K562 (cell line): ENCODE results near the gene VDAC1. TPM values are rescaled to one million over a fixed set of nuclear protein-coding genes. Genes with fewer than 3 reads are reported as not detected.
A peak's percentile ranks its signal among the peaks of the same experiment; 100 is the strongest.

Source experiments
- CCNT2 ChIP-seq: IDR thresholded peaks from 2 replicates; pipeline ENCODE4 v1.6.1; 2011; ENCODE audit warnings: borderline replicate concordance, low read depth, mild to moderate bottlenecking, moderate library complexity, mixed read lengths, low read length; ENCODE audit not compliant: insufficient read length; ENCODE audit errors: extremely low read depth
- CREM ChIP-seq: IDR thresholded peaks from 2 replicates; pipeline ENCODE4 v1.6.1; 2014; ENCODE audit warnings: antibody characterized with exemption, low read depth
- CTBP1 ChIP-seq: fragments of 450-650 bp; IDR thresholded peaks from 2 replicates; pipeline ENCODE4 v1.6.1; 2016; ENCODE audit warnings: borderline replicate concordance
- GABPA ChIP-seq: fragments of 200-800 bp; sonication (Bioruptor generic); conservative IDR thresholded peaks from 2 replicates; pipeline ENCODE4 v1.6.1; 2016; ENCODE audit warnings: low read depth, missing genetic modification characterization, missing compliant biosample characterization
- ILF3 ChIP-seq: fragments of 450-650 bp; IDR thresholded peaks from 2 replicates; pipeline ENCODE4 v1.6.1; 2018; ENCODE audit warnings: antibody characterized with exemption, mild to moderate bottlenecking, moderate library complexity, borderline replicate concordance
- NONO ChIP-seq, 2 experiments: fragments of 200-400 bp in 1 of 2; fragments of 450-650 bp in 1 of 2; formaldehyde crosslinking in 1 of 2; IDR thresholded peaks; 2 replicates each; pipeline ENCODE4 v1.6.1; 2017; ENCODE audit warnings: low read depth in 2 of 2, mild to moderate bottlenecking in 2 of 2, moderate library complexity in 2 of 2, low read length in 1 of 2
- NR2C2 ChIP-seq, 2 experiments: fragments of 200-800 bp in 1 of 2; sonication (Bioruptor generic) in 1 of 2; sonication (generic) in 1 of 2; formaldehyde crosslinking in 1 of 2; IDR thresholded peaks; 2 replicates each; pipeline versions ENCODE4 v1.6.1 to v1.8.0; 2016 to 2022; ENCODE audit warnings: mild to moderate bottlenecking in 1 of 2, missing compliant biosample characterization in 1 of 2, missing genetic modification characterization in 1 of 2, missing genetic modification reagents in 1 of 2
- SP1 ChIP-seq: sonication (generic); formaldehyde crosslinking; IDR thresholded peaks from 2 replicates; pipeline ENCODE4 v1.8.1; 2022; ENCODE audit warnings: mild to moderate bottlenecking, missing genetic modification reagents
- ZNF699 ChIP-seq: fragments of 250-450 bp; sonication (Bioruptor Pico); IDR thresholded peaks from 2 replicates; pipeline ENCODE4 v1.8.0; 2021; ENCODE audit warnings: mild to moderate bottlenecking, moderate library complexity; ENCODE audit not compliant: insufficient replicate concordance
- polyA plus RNA-seq, 8 experiments: library from polyadenylated mRNA; depleted of rRNA in 4 of 8; stranded (reverse) in 5 of 8; unstranded in 3 of 8; fragments of >200 nt; fragmentation: Nextera tagmentation in 2 of 8; fragmentation: Illumina TruSeq in 1 of 8; extraction: Ambion mirVana in 2 of 8; extraction: Trizol in 1 of 8; gene quantifications; 2 replicates each; pipeline versions ENCODE4 v1.2.1 to v1.2.3, GENCODE V29; 2011 to 2014; ENCODE audit warnings: inconsistent platforms in 1 of 8, missing spikeins in 1 of 8
- total RNA-seq, 7 experiments: library from RNA; depleted of rRNA in 6 of 7; stranded (reverse); fragments of >200 nt in 6 of 7; fragmentation: Illumina TruSeq in 2 of 7; extraction: Trizol in 2 of 7; gene quantifications; 2 replicates each; pipeline versions ENCODE4 v1.2.1 to v1.2.3, GENCODE V29; 2011 to 2021; ENCODE audit warnings: low replicate concordance in 1 of 7
- TF ChIP-seq, protein P1 (sequence below): sonication (generic); formaldehyde crosslinking; IDR thresholded peaks from 2 replicates; pipeline ENCODE4 v1.8.0; 2022; ENCODE audit warnings: mild to moderate bottlenecking, missing genetic modification reagents
- TF ChIP-seq, protein P2 (sequence below): sonication (generic); formaldehyde crosslinking; IDR thresholded peaks from 2 replicates; pipeline ENCODE4 v1.8.0; 2023; ENCODE audit warnings: missing genetic modification reagents, mild to moderate bottlenecking, borderline replicate concordance
- TF ChIP-seq, protein P3 (sequence below): fragments of 450-650 bp; IDR thresholded peaks from 2 replicates; pipeline ENCODE4 v1.6.1; 2016; ENCODE audit warnings: borderline replicate concordance
- TF ChIP-seq, protein P4 (sequence below): sonication (generic); formaldehyde crosslinking; IDR thresholded peaks from 2 replicates; pipeline ENCODE4 v1.8.0; 2022; ENCODE audit warnings: mild to moderate bottlenecking, missing genetic modification reagents

Gene VDAC1
- total and polyA plus RNA-seq, 9 of the 15 experiments (the other 6 are each of a cell fraction or from before 2014, with no cell fraction given) = 168 to 366 (median 293) TPM

DNA sequence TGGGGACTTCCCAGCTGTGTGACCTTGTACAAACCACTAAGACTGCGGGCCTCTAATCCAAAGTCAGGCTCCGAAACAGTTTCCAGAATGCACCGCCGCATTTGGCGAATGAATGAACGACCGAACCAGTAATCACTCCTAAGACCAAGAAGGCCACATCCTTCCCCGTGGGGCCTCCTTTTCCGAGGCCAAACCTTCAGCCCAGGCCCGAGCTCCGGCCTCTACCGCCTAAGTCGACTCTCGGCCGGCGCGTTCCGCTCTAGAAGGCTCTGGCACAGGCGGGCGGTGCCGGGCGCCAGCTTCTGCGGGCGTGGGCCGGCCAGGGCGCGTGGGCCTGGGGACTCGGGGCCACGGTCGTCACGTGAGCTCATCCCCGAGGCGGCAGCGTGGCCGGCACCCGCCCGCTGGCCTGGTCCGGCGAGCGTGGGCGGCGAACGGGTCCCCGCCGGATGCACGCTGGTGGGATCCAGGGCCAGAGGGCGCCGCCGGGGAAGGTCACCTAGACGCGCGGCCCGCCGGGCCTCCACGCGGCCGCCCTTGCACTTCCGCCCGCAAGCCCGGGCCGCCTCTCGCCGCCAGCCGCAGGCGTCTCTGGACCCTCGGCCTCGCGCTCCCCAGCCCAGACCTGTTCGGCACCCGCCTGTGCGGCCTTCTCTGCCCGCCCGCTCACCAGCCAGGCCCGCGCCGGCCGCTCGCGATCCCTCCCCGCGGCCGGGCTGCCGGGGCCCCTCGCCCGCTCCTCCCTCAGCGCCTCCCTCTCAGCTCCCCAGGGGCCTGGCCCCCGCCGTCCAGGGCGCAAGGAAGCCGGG, 754 bp downstream of the VDAC1 start (continued):
- TF ChIP-seq, protein P1, sequence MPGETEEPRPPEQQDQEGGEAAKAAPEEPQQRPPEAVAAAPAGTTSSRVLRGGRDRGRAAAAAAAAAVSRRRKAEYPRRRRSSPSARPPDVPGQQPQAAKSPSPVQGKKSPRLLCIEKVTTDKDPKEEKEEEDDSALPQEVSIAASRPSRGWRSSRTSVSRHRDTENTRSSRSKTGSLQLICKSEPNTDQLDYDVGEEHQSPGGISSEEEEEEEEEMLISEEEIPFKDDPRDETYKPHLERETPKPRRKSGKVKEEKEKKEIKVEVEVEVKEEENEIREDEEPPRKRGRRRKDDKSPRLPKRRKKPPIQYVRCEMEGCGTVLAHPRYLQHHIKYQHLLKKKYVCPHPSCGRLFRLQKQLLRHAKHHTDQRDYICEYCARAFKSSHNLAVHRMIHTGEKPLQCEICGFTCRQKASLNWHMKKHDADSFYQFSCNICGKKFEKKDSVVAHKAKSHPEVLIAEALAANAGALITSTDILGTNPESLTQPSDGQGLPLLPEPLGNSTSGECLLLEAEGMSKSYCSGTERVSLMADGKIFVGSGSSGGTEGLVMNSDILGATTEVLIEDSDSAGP = no peak
- TF ChIP-seq GABPA (tag) (peak; percentile 77), SP1 (CRISPR knock-in tag) (0 out of 2 replicates have a peak, but pooled peaks have one; percentile 30), CCNT2 (peak; percentile 52), ILF3 (peak; percentile 48; the same call in 1 of the 2 replicates), ZNF699 (CRISPR knock-in tag) (no peak), CREM (0 out of 2 replicates have a peak, but pooled peaks have one; percentile 3), NR2C2 (CRISPR knock-in tag; IDR thresholded peaks at IDR 0.05) (peak; percentile 69; the same call in 1 of the 2 replicates), NR2C2 (tag; IDR thresholded peaks at IDR 0.05) (peak; percentile 63; the same call in 1 of the 2 replicates), CTBP1 (peak; percentile 37), NONO (IDR thresholded peaks at IDR 0.05; ENCODE audit: low read depth in 2 of 2, low read length in 1 of 2) (peak in 1 of 2 experiments; percentile 53; a peak in 1 of 4 replicates)
- TF ChIP-seq, protein P2, sequence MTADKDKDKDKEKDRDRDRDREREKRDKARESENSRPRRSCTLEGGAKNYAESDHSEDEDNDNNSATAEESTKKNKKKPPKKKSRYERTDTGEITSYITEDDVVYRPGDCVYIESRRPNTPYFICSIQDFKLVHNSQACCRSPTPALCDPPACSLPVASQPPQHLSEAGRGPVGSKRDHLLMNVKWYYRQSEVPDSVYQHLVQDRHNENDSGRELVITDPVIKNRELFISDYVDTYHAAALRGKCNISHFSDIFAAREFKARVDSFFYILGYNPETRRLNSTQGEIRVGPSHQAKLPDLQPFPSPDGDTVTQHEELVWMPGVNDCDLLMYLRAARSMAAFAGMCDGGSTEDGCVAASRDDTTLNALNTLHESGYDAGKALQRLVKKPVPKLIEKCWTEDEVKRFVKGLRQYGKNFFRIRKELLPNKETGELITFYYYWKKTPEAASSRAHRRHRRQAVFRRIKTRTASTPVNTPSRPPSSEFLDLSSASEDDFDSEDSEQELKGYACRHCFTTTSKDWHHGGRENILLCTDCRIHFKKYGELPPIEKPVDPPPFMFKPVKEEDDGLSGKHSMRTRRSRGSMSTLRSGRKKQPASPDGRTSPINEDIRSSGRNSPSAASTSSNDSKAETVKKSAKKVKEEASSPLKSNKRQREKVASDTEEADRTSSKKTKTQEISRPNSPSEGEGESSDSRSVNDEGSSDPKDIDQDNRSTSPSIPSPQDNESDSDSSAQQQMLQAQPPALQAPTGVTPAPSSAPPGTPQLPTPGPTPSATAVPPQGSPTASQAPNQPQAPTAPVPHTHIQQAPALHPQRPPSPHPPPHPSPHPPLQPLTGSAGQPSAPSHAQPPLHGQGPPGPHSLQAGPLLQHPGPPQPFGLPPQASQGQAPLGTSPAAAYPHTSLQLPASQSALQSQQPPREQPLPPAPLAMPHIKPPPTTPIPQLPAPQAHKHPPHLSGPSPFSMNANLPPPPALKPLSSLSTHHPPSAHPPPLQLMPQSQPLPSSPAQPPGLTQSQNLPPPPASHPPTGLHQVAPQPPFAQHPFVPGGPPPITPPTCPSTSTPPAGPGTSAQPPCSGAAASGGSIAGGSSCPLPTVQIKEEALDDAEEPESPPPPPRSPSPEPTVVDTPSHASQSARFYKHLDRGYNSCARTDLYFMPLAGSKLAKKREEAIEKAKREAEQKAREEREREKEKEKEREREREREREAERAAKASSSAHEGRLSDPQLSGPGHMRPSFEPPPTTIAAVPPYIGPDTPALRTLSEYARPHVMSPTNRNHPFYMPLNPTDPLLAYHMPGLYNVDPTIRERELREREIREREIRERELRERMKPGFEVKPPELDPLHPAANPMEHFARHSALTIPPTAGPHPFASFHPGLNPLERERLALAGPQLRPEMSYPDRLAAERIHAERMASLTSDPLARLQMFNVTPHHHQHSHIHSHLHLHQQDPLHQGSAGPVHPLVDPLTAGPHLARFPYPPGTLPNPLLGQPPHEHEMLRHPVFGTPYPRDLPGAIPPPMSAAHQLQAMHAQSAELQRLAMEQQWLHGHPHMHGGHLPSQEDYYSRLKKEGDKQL (CRISPR knock-in tag) = no peak
- TF ChIP-seq, protein P3, sequence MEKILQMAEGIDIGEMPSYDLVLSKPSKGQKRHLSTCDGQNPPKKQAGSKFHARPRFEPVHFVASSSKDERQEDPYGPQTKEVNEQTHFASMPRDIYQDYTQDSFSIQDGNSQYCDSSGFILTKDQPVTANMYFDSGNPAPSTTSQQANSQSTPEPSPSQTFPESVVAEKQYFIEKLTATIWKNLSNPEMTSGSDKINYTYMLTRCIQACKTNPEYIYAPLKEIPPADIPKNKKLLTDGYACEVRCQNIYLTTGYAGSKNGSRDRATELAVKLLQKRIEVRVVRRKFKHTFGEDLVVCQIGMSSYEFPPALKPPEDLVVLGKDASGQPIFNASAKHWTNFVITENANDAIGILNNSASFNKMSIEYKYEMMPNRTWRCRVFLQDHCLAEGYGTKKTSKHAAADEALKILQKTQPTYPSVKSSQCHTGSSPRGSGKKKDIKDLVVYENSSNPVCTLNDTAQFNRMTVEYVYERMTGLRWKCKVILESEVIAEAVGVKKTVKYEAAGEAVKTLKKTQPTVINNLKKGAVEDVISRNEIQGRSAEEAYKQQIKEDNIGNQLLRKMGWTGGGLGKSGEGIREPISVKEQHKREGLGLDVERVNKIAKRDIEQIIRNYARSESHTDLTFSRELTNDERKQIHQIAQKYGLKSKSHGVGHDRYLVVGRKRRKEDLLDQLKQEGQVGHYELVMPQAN = peak; percentile 43; the same call in 1 of the 2 replicates
- TF ChIP-seq, protein P4, sequence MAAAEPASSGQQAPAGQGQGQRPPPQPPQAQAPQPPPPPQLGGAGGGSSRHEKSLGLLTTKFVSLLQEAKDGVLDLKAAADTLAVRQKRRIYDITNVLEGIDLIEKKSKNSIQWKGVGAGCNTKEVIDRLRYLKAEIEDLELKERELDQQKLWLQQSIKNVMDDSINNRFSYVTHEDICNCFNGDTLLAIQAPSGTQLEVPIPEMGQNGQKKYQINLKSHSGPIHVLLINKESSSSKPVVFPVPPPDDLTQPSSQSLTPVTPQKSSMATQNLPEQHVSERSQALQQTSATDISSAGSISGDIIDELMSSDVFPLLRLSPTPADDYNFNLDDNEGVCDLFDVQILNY (CRISPR knock-in tag) = 0 out of 2 replicates have a peak, but pooled peaks have one; percentile 61
